Mesendoderm (in vitro differentiated cells): ENCODE measurements around the gene C1QTNF4.
A peak's percentile ranks its signal among the peaks of the same experiment; 100 is the strongest.

Experiments
- DNase-seq: peaks from one replicate; pipeline ENCODE4 v3.0.0; 2013
- H2AK5ac ChIP-seq: 2 replicates; pipeline ENCODE4 v1.6.1; 2013; ENCODE audit warnings: low read length, inconsistent platforms
- H2BK120ac ChIP-seq: 2 replicates; pipeline ENCODE4 v1.6.1; 2013; ENCODE audit warnings: low read depth, mild to moderate bottlenecking, low read length, moderate library complexity, mixed read lengths
- H2BK15ac ChIP-seq: replicated peaks from 2 replicates; pipeline ENCODE4 v1.6.1; 2013; ENCODE audit warnings: low read depth, mild to moderate bottlenecking, moderate library complexity
- H2BK5ac ChIP-seq: 2 replicates; pipeline ENCODE4 v1.6.1; 2013; ENCODE audit warnings: low read length, inconsistent platforms
- H3K18ac ChIP-seq: 2 replicates; pipeline ENCODE4 v1.6.1; 2013; ENCODE audit warnings: mild to moderate bottlenecking, low read length, mixed read lengths
- H3K23ac ChIP-seq: one replicate; pipeline ENCODE4 v1.6.1; 2013; ENCODE audit warnings: low read length
- H3K27ac ChIP-seq: 2 replicates; pipeline ENCODE4 v1.5.1; 2013; ENCODE audit warnings: low read depth, mild to moderate bottlenecking, inconsistent platforms, low read length, moderate library complexity
- H3K27me3 ChIP-seq: 2 replicates; pipeline ENCODE4 v1.6.1; 2013; ENCODE audit warnings: low read length, control low read depth, mild to moderate bottlenecking, inconsistent platforms; ENCODE audit not compliant: insufficient read depth, poor library complexity
- H3K36me3 ChIP-seq: 2 replicates; pipeline ENCODE4 v1.6.1; 2013; ENCODE audit warnings: low read length, inconsistent platforms; ENCODE audit not compliant: control insufficient read depth, insufficient read depth
- H3K4ac ChIP-seq: one replicate; pipeline ENCODE4 v1.6.1; 2013; ENCODE audit warnings: low read depth, mild to moderate bottlenecking, low read length, moderate library complexity
- H3K4me1 ChIP-seq: 2 replicates; pipeline ENCODE4 v1.6.1; 2013; ENCODE audit warnings: low read depth, low read length, inconsistent platforms; ENCODE audit not compliant: control insufficient read depth
- H3K4me2 ChIP-seq: 2 replicates; pipeline ENCODE4 v1.6.1; 2013; ENCODE audit warnings: low read length
- H3K4me3 ChIP-seq: 2 replicates; pipeline ENCODE4 v1.5.1; 2013; ENCODE audit warnings: mild to moderate bottlenecking, low read length
- H3K56ac ChIP-seq: one replicate; pipeline ENCODE4 v1.6.1; 2013; ENCODE audit warnings: low read length
- H3K79me1 ChIP-seq: 2 replicates; pipeline ENCODE4 v1.6.1; 2013; ENCODE audit warnings: low read length, inconsistent platforms
- H3K79me2 ChIP-seq: 2 replicates; pipeline ENCODE4 v1.6.1; 2013; ENCODE audit warnings: mild to moderate bottlenecking, low read length; ENCODE audit not compliant: control insufficient read depth, insufficient read depth
- H3K9ac ChIP-seq: 2 replicates; pipeline ENCODE4 v1.6.1; 2013; ENCODE audit warnings: low read length, inconsistent platforms
- H4K5ac ChIP-seq: one replicate; pipeline ENCODE4 v1.6.1; 2013; ENCODE audit warnings: low read length
- H4K8ac ChIP-seq: one replicate; pipeline ENCODE4 v1.6.1; 2013; ENCODE audit warnings: low read depth, mild to moderate bottlenecking, control low read depth, low read length, moderate library complexity
- WGBS: extraction: QIAGEN DNeasy Blood & Tissue Kit; methylation state at CpG from one replicate; pipeline ENCODE4 v1.1.7; 2013; ENCODE audit warnings: low lambda C conversion rate, missing lambda C conversion rate; ENCODE audit not compliant: insufficient coverage; ENCODE audit errors: extremely low coverage; 5-methylcytosine and 5-hydroxymethylcytosine counted together

C1QTNF4 gene

DNA sequence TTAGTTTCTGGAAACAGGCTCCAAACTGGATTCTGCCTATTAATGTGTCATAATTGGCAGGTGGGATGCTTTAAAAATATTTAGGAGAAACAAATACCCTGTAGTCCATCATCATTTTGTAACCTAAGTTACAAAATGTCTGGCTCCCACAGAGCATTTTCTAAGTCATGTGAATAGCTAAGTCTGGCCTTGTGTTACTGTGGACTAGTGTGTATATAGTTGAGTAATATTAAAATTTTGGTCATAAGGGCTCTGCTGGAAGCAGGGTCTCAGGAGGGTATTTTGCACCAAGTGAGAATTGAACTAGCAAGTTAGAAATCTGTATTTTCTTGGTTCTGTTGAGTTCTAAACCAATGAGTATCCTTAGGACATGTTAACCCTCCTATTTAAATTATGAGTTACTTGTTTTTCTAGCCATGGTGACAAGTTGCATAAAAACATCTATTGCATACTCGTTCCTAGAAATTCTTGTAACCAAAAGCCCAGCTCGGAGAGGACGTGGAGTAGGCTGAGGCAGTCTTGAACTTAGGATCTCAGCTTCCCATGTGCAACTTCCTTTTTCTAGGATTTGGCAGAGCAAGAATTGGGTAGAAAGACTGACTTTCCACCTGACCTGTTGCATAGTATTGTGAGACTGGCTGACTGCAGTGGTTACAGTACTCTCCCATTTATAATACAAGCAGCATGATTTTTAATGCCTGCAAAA lies 23.4 kb downstream of the C1QTNF4 start:
- Histone ChIP-seq H4K8ac (no peak overlapping the region), H3K27ac (no peak overlapping the region), H3K4me1 (no peaks in the 10 kb centered on the region), H3K18ac (no peak overlapping the region), H3K4me3 (no peak overlapping the region), H2BK15ac (no peak overlapping the region), H3K36me3 (peaks cover 13% of the 10 kb centered on the region), H3K23ac (no peak overlapping the region), H2AK5ac (no peak overlapping the region), H3K9ac (no peak overlapping the region), H3K27me3 (no peaks in the 10 kb centered on the region), H2BK5ac (no peak overlapping the region), H2BK120ac (no peak overlapping the region), H3K56ac (no peak overlapping the region), H3K79me1 (peaks cover 15% of the 10 kb centered on the region), H4K5ac (no peak overlapping the region), H3K79me2 (peaks cover 2% of the 10 kb centered on the region), H3K4me2 (no peak overlapping the region), H3K4ac (no peak overlapping the region)
- no CpG with 5 or more reads among the region's 3 CpGs for WGBS
- no peak for DNase-seq

DNA sequence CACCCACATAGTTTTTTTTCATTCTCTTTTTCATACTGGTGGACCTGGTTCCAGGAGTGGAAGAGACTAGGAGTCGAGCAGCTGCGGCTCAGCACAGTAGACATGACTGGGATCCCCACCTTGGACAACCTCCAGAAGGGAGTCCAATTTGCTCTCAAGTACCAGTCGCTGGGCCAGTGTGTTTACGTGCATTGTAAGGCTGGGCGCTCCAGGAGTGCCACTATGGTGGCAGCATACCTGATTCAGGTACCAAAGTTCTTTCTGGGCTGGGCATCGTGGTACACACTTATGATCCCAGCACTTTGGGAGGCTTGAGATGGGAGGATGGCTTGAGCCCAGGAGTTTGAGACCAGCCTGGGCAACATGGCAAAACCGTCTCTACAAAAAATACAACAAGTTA lies 24.6 kb downstream of the C1QTNF4 start:
- H2BK120ac ChIP-seq = no peak overlapping the region
- H3K23ac ChIP-seq = no peak overlapping the region
- H3K4me1 ChIP-seq = peaks cover 2% of the 10 kb centered on the region
- H3K27me3 ChIP-seq = no peaks in the 10 kb centered on the region
- H4K8ac ChIP-seq = no peak overlapping the region
- H3K79me1 ChIP-seq = peaks cover 17% of the 10 kb centered on the region
- H3K9ac ChIP-seq = no peak overlapping the region
- H3K56ac ChIP-seq = no peak overlapping the region
- peaks cover 2% of the 10 kb centered on the region for H3K79me2 ChIP-seq
- peaks cover 13% of the 10 kb centered on the region for H3K36me3 ChIP-seq
- no peak overlapping the region for H3K4ac ChIP-seq
- no peak overlapping the region for H4K5ac ChIP-seq
- no peak overlapping the region for H2AK5ac ChIP-seq
- no peak overlapping the region for H3K4me2 ChIP-seq
- DNase-seq = no peak
- no CpG with 5 or more reads among the region's 7 CpGs for WGBS
- H2BK15ac ChIP-seq = no peak overlapping the region
- H3K4me3 ChIP-seq = no peak overlapping the region
- no peak overlapping the region for H3K18ac ChIP-seq
- H3K27ac ChIP-seq = no peak overlapping the region
- H2BK5ac ChIP-seq = no peak overlapping the region

DNA sequence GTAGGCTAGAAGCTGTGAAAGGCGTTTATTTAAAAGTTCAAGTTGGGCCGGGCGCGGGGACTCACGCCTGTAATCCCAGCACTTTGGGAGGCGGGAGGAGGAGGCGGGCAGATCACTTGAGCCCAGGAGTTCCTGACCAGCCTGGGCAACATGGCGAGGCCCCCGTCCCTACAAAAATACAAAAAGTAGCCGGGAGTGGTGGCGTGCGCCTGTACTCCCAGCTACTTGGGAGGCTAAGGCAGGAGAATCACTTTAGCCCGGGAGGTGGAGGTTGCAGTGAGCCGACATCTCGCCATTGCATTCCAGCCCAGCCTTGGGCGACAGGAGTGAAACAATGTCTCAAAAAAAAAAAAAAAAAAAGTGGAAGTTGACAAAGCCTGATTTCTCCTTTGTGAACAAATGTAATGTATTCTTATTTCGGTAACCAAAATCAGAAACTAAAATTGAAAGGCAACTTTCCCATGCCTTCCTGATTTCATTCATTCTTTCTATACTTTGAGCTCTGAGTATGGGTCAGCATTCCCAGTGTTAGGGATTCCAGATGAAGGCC lies 28.0 kb downstream of the C1QTNF4 start:
- H3K27me3 ChIP-seq = no peaks in the 10 kb centered on the region
- peaks cover 11% of the 10 kb centered on the region for H3K79me1 ChIP-seq
- H3K36me3 ChIP-seq = peaks cover 7% of the 10 kb centered on the region
- H3K4ac ChIP-seq = no peak overlapping the region
- H3K79me2 ChIP-seq = peaks cover 2% of the 10 kb centered on the region
- no peak overlapping the region for H3K23ac ChIP-seq
- H3K56ac ChIP-seq = peak overlapping the region; percentile 100
- H2BK120ac ChIP-seq = no peak overlapping the region
- H3K27ac ChIP-seq = no peak overlapping the region
- WGBS = no CpG with 5 or more reads among the region's 17 CpGs
- H3K4me2 ChIP-seq = peak overlapping the region; percentile 81
- peak overlapping the region; percentile 35 for H3K4me3 ChIP-seq
- peak overlapping the region; percentile 23 for H3K18ac ChIP-seq
- peaks cover 2% of the 10 kb centered on the region for H3K4me1 ChIP-seq
- H4K8ac ChIP-seq = no peak overlapping the region
- no peak for DNase-seq
- H3K9ac ChIP-seq = peak overlapping the region; percentile 72
- H2BK15ac ChIP-seq = no peak overlapping the region
- no peak overlapping the region for H4K5ac ChIP-seq
- H2BK5ac ChIP-seq = no peak overlapping the region
- no peak overlapping the region for H2AK5ac ChIP-seq

DNA sequence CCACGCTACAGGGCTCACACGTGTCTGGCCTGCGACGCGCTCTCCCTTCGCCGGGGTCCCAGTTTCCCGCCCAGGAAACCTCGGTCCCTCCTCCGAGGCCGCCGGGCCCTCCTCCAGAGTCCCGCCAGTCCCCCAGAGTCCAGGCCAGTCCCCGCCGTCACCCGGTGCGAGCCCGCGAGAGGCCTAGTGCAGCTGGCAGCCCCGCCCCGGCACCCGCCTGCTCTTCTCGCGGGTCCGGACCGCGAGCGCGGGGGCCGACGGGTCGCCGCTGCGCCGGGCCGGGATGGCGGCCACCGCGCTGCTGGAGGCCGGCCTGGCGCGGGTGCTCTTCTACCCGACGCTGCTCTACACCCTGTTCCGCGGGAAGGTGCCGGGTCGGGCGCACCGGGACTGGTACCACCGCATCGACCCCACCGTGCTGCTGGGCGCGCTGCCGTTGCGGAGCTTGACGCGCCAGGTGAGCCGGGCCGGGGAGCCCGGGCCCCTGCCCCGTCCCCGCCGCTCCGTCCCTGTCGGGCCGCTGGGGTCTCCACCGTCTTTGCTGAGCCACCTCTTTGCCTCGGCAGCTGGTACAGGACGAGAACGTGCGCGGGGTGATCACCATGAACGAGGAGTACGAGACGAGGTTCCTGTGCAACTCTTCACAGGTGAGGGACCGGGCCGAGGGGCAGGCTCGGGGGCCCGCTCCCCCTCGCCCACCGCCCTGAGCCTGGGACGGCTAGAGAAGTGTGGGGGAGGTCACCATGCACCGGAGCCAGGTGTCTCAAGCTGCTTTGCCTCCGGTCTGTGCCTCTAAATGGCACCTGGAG lies 28.7 kb downstream of the C1QTNF4 start, which contains the start of gene PTPMT1:
Gene PTPMT1, plus strand, starts transcription at position 260 of the 809 bp plus-strand sequence. Its CDS starts 24 bp downstream, at position 284.
- H2BK15ac ChIP-seq = no peak within 1 kb of the TSS
- no peak within 1 kb of the TSS for H4K8ac ChIP-seq
- peak within 1 kb of the TSS; percentile 100 for H3K56ac ChIP-seq
- DNase-seq = peak; percentile 86
- H3K27ac ChIP-seq = no peak within 1 kb of the TSS
- peaks cover 9% of the 10 kb centered on the region for H3K79me1 ChIP-seq
- H2BK5ac ChIP-seq = no peak within 1 kb of the TSS
- H3K4me2 ChIP-seq = peak within 1 kb of the TSS; percentile 81
- peak within 1 kb of the TSS; percentile 85 for H3K23ac ChIP-seq
- H3K18ac ChIP-seq = peak within 1 kb of the TSS; percentile 23
- no peak within 1 kb of the TSS for H2BK120ac ChIP-seq
- H3K27me3 ChIP-seq = no peaks in the 10 kb centered on the region
- H3K4ac ChIP-seq = no peak within 1 kb of the TSS
- peaks cover 2% of the 10 kb centered on the region for H3K4me1 ChIP-seq
- H3K4me3 ChIP-seq = peak within 1 kb of the TSS; percentile 35
- peaks cover 2% of the 10 kb centered on the region for H3K79me2 ChIP-seq
- no CpG with 5 or more reads among the region's 86 CpGs for WGBS
- H3K9ac ChIP-seq = peak within 1 kb of the TSS; percentile 72
- peak within 1 kb of the TSS; percentile 82 for H2AK5ac ChIP-seq
- H4K5ac ChIP-seq = no peak within 1 kb of the TSS
- peaks cover 4% of the 10 kb centered on the region for H3K36me3 ChIP-seq

DNA sequence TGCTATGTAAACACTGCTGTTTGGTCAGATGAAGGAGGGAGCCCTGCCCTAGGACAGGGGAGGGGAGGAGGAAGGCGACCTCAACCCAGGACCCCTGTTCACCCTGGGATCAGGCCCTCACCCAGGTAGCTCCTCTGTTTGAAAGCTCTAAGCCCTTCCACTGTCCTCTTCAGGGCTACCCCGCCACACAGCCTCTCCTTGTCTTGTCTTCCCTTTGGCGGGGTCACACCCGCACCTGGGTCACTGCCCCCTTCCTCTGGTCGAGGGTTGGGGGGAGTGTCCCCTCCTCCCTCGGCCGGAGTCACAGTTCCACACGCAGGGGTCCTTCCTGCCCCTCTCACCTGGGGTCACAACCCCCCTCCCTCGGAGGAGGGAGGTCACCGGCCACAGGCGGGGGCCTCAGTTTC lies 29.3 kb downstream of the C1QTNF4 start:
- Histone ChIP-seq H3K27me3 (no peaks in the 10 kb centered on the region), H2BK120ac (no peak overlapping the region), H4K5ac (no peak overlapping the region), H3K36me3 (peaks cover 4% of the 10 kb centered on the region), H3K9ac (peak overlapping the region; percentile 72), H4K8ac (no peak overlapping the region), H3K18ac (peak overlapping the region; percentile 19), H3K23ac (peak overlapping the region; percentile 80), H3K4me2 (peak overlapping the region; percentile 81), H2AK5ac (peak overlapping the region; percentile 82), H3K56ac (peak overlapping the region; percentile 100), H3K4me3 (peak overlapping the region; percentile 35), H2BK5ac (no peak overlapping the region), H3K4me1 (peaks cover 2% of the 10 kb centered on the region), H3K4ac (no peak overlapping the region), H3K79me2 (peaks cover 2% of the 10 kb centered on the region), H3K27ac (no peak overlapping the region), H3K79me1 (peaks cover 6% of the 10 kb centered on the region), H2BK15ac (no peak overlapping the region)
- DNase-seq = no peak
- WGBS = no CpG with 5 or more reads among the region's 11 CpGs
